K562 (cell line): ENCODE results near the gene NUP88.

ENCODE experiments used
- CREB1 ChIP-seq, 2 experiments: sonication (generic) in 1 of 2; formaldehyde crosslinking in 1 of 2; IDR thresholded peaks; 2 replicates each; pipeline versions ENCODE4 v1.6.1 to v1.8.0; 2012 to 2022; ENCODE audit warnings: inconsistent platforms in 1 of 2, mild to moderate bottlenecking in 1 of 2, missing genetic modification reagents in 1 of 2, moderate library complexity in 1 of 2
- GATAD2A ChIP-seq: fragments of 450-650 bp; IDR thresholded peaks from 2 replicates; pipeline ENCODE4 v1.6.1; 2017
- GTF3C2 ChIP-seq: IDR thresholded peaks from 3 replicates; pipeline ENCODE4 v1.6.1; 2011; ENCODE audit warnings: borderline replicate concordance, mild to moderate bottlenecking, moderate library complexity; ENCODE audit not compliant: insufficient read length; ENCODE audit errors: extremely low read depth
- HCFC1 ChIP-seq: IDR thresholded peaks from 2 replicates; pipeline ENCODE4 v1.6.1; 2012; ENCODE audit warnings: low read depth, low read length, improper control_type of control experiment
- NELFE ChIP-seq: IDR thresholded peaks from 2 replicates; pipeline ENCODE4 v1.6.1; 2011; ENCODE audit warnings: mild to moderate bottlenecking; ENCODE audit not compliant: insufficient read depth, insufficient read length
- NR2C1 ChIP-seq, 2 experiments: fragments of 450-650 bp; IDR thresholded peaks; 2 replicates each; pipeline ENCODE4 v1.6.1; 2017; ENCODE audit warnings: mild to moderate bottlenecking in 2 of 2, antibody characterized with exemption in 1 of 2, inconsistent platforms in 1 of 2, missing compliant biosample characterization in 1 of 2, missing genetic modification characterization in 1 of 2
- POLR2A ChIP-seq: fragments of 450-650 bp; conservative IDR thresholded peaks from 2 replicates; pipeline ENCODE4 v1.6.1; 2016
- PRPF4 ChIP-seq: fragments of 200-400 bp; formaldehyde crosslinking; IDR thresholded peaks from one replicate; pipeline ENCODE4 v1.6.1; 2017; ENCODE audit warnings: low read length, low read depth, mild to moderate bottlenecking; ENCODE audit not compliant: insufficient read depth, poor library complexity, severe bottlenecking
- RFX7 ChIP-seq: fragments of 250-450 bp; sonication (Bioruptor Pico); IDR thresholded peaks from 2 replicates; pipeline ENCODE4 v1.5.1; 2021; ENCODE audit warnings: mild to moderate bottlenecking
- SMAD3 ChIP-seq: fragments of 450-650 bp; formaldehyde crosslinking; conservative IDR thresholded peaks from 2 replicates; pipeline ENCODE4 v1.4.0; 2020; ENCODE audit warnings: mild to moderate bottlenecking
- SNIP1 ChIP-seq: fragments of 450-650 bp; IDR thresholded peaks from 2 replicates; pipeline ENCODE4 v1.7.1; 2017; ENCODE audit warnings: low read depth, mild to moderate bottlenecking
- SNRNP70 ChIP-seq: fragments of 200-400 bp; formaldehyde crosslinking; optimal IDR thresholded peaks from 2 replicates; pipeline ENCODE3; 2017; ENCODE audit warnings: low read depth, low read length
- ZC3H4 ChIP-seq: sonication (generic); formaldehyde crosslinking; IDR thresholded peaks from 2 replicates; pipeline ENCODE4 v1.9.0; 2021; ENCODE audit warnings: missing genetic modification reagents, borderline replicate concordance
- ZNF212 ChIP-seq: fragments of 450-650 bp; formaldehyde crosslinking; IDR thresholded peaks from 2 replicates; pipeline ENCODE4 v1.4.0; 2020; ENCODE audit warnings: mild to moderate bottlenecking

GRCh38 chr17:5365831-5366230 is 53.6 kb downstream of the NUP88 start:
- TF ChIP-seq ZC3H4 (CRISPR knock-in tag) (no peak), SMAD3 (CRISPR knock-in tag) (no peak), ZNF212 (no peak), CREB1 (IDR thresholded peaks at IDR 0.05) (no peak), CREB1 (CRISPR knock-in tag; IDR thresholded peaks at IDR 0.05) (no peak), NELFE (no peak), SNIP1 (no peak), NR2C1 (IDR thresholded peaks at IDR 0.05) (no peak), NR2C1 (tag; IDR thresholded peaks at IDR 0.05) (no peak), PRPF4 (no peak), HCFC1 (no peak), GATAD2A (no peak), POLR2A (no peak), SNRNP70 (no peak), GTF3C2 (no peak), RFX7 (CRISPR knock-in tag) (no peak)
